Activated T-cell treated with anti-CD3 and anti-CD28 coated beads for 24 hours (primary cell): ENCODE measurements around the gene SFMBT1.

Experiments
- DNase-seq: peaks from one replicate; pipeline ENCODE4 v3.0.0-alpha.2; 2020; ENCODE audit warnings: low read depth

Gene SFMBT1

DNA sequence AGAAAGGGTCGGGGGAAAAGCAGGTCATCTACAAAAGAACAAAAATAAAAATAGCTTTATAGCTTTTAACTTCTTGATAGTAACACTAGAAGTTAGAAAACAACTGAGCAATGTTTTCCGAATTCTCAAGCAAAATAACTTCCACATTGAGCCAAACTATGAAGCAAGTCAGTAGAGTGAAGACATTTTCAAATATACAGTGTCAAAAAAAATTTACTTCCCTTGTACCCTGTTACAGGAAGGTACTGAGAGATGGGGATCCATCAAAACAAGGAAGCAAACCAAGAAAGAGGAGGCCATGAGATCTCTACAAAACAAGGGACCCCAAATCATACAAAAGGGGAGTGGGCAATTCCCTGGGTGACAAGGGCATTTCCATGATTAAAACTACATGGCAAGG, 121.9 kb downstream of the SFMBT1 start:
- DNase-seq: no peak

DNA sequence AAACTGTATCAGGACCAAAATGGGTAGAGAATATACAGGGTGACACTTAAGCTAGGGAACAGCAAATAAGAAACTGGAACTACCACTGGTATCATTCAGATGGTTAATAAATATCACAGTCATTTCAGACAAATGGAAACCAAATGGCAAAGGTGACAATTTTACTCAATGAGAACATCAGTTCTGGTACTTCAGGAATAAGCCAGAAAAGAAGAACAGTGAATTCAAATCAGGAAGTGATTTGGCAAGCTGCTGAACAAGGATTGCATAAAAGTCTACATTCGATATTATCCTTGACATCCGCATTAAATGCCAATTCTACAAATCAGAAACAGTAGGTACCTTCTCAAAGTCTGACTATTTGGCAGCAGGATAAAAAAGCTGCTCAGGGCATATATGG, 125.0 kb downstream of the SFMBT1 start:
- DNase-seq: no peak

DNA sequence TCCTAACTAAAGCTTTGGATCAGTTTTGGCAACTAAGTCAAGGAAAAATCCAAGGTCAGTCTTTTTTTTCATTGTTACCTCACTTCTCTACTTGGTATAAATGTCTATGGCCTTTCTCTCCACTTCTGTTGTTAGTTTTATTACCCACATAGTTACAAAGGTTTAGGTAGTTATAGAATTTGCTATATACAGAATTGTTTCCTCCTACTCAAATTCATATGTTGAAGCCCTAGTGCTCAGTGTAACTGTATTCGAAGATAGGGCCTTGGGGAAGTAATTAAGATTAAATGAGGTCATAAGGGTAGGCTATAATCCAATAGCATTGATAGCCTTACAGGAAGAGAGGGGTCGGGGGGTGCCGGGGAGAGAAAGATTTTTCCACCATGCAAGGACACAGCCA, 128.8 kb downstream of the SFMBT1 start:
- DNase-seq: no peak

DNA sequence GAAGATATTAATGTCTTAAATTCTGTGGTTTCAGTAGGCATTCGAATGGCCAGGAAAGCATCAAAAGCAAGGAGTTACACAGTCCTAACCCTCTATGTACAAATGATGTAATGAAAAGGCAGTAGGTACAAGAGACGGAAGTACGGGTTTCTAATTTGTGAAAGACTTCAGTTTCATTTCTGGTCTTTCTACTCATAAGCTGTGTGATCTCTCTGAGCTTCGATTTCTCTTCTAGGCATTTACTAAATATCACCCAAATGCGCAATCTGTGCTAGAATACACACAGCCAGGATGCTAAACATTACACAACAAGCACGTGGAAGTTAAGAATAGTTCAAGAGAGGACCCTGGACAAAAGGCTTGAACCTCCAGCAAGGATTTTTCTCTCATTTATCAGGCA, 130.6 kb downstream of the SFMBT1 start:
- no peak for DNase-seq

DNA sequence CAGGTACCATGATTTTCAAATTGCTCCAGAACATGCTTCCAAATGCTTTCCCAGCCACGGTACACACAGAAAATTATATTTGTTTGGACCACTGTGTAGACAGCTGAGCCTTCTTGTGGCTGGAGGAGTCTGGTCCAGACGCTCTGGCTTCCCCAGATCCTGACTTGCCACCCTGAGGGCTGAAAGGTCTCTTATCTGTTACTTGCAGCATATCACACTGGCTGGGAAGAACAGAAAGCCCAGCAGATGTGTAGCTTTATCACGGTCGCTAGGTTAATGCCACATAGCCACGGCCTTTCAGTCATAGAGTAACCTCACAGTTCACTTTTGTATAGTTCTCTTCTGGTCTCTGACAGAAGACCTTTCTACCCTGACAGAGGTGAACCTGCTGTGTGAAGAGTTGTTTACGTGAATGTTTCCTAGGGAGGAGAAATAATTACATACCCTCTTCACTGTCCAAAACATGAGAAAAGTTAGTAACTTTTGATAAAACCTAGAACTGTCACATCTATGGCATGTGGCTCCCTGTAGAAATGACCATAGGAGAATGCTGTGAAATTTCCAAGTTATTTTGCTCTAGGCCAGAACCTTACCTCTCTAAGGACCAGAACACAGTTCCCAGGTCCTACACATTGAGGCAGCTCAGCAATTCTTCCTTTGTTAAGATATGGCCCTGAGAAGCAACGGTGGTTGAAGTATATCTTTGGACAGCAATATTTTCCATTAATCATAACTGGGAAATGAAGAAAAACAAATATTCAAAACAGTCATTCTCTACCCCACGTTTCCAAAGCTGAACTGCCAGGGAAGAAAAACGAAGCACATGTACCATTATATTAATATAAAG, 132.8 kb downstream of the SFMBT1 start:
- DNase-seq: no peak

DNA sequence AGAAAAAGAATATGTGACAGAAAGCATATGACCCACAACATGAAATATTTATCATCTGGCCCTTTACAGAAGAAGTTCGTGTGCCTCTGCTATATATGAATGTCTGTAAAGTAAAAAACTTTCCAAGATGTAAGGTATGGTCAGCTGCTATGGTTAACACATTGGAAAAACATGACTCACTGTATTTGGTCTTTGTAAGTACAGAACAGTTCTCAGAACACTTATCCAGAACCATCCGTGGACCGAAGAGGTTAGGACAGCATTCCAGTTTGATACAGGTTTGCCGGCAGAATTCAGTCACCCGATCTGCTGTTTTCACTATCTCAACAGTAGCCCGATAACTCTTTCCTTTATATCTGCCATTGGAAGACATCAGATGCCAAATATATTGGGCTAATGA, 135.1 kb downstream of the SFMBT1 start:
- DNase-seq: no peak

DNA sequence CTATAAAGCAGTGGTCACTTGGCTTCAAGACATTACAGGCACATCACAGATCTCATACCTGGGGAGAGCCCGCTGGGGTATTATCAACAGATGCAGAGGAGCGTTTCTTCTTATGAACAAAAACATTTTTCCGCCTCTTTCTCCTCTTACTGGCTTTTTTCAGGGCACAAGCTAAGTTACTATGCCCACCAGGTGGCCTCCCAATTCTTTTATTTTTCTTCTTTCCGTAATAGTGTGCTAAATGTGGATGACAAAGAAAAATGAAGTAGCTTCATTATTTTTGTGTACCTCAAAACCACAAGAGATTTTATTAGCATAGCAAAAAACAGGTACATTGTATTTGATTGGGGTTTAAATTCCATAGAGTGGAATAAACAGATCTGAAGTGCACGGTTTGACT, 138.4 kb downstream of the SFMBT1 start:
- no peak for DNase-seq

DNA sequence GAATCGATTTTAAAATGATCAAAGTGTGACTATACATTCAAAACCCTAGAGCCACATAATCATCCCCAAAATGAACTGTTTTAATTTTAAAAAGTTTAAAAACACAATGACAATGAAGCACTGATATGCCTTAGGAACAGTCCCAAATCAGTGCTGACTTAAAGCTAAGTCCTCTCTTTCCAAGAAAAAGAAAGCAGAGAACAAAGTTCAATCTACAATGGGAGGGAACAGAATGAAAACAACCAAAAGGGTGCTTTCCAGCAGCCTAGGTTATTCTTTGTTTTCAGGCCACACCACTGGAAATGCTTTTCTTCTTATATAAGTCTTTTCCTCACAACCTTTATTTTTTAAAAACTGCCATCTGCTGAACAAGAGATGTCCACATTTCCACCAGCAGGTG, 141.3 kb downstream of the SFMBT1 start:
- no peak for DNase-seq

DNA sequence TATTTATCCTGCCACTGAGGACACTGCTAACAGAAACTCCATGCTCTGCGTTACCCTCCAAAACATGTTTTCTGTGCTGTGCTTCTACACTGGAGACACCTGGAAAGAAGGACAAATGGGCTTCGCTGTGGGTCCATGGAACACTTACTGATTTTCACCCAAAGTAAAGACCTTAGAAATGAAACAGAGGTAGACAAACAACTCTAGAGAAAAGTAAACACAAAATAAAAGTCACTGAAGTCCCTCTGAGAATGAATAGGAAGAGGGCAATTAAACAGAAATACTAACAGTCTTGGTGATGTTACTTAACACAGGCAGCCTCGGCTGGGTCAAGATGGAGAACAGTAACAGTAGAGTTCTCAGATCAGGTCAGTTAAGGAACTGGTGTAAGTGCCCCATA, 141.9 kb downstream of the SFMBT1 start:
- DNase-seq: no peak

DNA sequence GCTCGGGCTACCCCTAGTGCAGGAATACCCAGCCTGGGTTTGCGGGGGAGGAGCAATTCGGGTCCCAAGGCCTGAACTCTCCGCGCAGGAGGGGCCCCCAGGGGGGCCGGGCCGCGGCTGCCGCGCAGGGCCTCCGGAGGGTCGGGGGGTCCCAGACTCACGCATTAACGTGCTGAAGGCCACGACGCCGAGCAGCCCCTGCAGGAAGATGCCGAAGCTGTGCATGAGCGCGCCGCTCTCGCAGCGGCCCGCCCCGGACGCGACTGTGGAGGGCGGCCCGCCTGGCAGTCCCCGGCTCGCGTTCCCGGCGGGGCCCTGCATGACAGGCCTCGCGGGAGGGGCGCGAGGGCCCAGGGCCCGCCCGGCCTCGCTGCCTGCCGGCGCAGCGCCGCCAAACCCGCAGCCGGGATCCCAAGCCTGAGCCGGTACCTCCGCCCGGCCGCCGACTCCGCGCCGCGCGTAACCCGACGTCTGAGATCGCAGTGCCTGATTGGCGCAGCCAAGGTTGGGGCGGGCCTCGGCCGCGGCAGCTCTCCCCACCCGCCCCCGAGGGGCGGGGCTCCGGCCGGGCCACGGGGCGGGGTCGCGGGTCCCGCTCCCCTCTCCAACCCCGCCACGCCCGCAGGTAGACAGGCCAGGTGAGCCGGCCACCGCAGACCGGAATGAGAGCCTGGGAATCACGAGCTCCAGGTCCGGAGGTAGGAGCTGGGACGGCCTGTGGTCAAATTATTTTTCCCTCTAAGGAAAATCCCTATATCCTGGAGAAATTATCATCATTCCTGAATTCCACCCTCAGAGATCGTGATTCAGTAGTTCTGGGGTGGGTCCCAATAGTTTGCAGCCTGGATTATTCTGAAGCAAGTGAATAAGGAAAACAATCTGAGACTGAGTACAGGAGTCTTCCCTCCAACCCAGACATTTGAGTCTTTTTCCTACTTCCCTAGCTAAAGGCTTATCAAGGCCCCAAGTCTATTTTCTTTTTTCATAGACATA, 148.4 kb downstream of the SFMBT1 start, which contains the start of gene STIMATE:
Gene STIMATE (minus strand): TSS at position 419 of the 993 bp plus-strand sequence. CDS start 98 bp downstream, at position 321.
- peak; percentile 84 for DNase-seq

DNA sequence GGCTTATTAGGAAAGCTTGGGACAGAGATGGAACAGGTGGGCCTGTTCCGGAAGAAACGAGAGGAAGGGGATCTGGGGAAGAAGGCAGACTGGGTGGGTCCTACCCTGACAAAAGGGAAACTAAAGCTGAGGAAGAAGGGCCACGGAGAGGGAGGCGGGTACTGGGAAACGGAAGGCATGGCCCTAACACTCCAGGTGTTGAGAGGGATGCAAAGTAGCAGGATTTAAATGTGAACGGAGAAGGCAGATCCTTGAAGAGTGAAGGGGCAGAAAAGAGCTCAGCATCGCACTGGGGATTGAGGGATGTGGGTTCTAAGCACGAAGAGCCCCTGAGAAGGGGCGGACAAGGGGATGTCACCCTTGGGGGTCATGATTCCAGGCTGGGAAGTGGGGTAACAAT, 149.3 kb downstream of the SFMBT1 start:
- DNase-seq: no peak

DNA sequence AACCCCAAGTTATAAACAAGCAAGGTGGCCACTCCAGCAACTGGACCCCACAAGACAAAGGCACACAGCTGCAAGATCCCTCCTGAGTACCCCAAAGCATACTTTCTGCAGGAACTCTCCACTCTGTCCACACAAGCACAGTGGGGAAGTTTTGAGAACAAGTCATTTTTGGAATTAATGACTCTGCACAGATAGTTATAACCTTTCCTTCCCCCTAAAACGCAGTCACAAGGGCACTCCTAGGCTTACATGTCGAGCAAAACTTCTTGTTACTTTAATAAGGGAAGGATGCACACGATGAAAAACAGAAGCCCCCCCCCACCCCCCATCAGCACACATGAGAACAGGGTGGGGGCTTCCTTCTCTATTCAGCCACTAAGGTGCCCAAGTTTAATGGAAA, 149.7 kb downstream of the SFMBT1 start:
- no peak for DNase-seq

DNA sequence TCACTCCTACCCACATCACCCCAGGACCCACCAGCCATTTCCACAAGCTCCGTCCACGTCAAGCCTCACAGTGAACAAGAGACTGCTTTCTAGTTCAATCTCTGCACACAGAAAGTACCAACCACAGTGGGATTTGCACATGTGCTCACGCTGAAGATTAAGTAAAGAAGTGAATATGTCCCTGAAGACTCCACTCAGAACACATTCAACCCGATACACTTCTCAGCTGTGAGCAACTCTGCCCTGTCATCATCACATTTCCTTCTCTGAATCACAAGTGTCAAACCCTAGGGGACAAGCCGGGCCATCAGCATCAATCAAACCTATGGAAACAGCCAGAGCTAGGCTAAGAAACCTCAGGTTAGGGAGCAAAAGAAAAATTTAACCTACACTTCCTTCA, 150.5 kb downstream of the SFMBT1 start:
- DNase-seq: peak; percentile 28

DNA sequence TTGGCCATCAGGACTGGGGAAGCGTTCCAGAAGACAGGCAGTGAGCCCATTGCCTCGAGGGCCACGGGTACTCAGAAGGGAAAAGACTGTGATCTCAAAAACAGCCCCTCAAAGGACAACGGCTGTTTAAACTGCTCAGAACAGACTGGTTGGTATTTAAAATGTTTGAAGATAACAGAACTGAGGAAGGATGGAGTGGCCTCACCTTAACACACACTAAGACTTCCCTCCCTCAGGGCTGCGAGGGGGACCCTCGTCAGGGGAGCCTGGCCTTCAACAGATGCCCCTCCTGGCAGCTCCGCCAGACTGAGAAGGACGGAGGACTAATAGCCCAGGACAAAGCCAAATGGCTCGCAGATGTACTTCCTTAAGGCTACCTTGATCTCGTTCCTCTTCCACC, 151.1 kb downstream of the SFMBT1 start:
- DNase-seq: no peak

DNA sequence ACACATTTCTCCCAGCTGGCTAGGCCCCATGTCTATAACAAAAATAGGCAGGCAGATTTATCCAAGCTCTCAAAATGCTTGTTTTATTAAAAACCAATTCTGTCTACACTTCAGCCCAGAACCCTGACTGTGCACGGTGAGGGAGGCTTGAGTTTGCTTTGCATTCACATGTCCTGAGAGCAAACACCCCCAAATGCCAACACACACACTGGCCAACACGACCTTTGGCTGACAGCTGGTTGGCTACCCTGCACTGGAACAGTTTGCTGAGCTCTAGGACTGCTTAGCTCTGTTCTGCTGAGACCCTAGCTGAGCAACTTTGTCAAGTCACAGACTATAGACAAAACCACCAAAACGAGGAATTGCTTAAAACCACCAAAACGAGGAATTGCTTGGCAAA, 152.2 kb downstream of the SFMBT1 start:
- no peak for DNase-seq

DNA sequence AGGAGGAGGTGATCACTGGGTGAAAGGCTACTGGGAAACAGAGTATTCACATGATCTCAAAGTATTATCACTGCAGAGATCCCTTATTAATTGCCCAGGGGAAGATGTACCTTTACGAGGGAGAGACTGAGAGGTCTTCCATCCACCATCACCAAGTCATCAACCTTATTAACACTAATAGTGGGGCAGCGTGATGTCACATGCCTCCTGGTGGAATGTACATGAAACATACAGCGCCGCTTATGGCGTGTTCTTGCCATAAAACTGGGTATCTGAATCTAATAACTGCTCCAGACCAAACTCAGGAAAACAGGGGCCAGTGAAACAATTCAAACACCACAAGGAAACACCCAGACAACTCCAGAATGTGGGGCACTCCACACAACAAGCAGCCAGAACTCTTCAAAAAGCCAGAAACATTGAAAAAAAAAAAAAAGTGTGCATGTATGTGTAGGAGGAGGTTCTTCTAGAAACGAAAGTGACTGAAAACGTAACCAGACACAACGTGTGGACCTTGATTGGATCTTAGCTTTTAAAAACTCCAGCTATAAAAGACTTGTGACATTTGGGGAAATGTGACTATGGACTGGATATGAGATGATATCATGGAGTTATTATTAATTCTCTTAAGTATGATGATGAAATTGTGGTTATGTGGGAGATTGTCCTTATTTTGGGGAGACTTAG, 153.1 kb downstream of the SFMBT1 start:
- no peak for DNase-seq

DNA sequence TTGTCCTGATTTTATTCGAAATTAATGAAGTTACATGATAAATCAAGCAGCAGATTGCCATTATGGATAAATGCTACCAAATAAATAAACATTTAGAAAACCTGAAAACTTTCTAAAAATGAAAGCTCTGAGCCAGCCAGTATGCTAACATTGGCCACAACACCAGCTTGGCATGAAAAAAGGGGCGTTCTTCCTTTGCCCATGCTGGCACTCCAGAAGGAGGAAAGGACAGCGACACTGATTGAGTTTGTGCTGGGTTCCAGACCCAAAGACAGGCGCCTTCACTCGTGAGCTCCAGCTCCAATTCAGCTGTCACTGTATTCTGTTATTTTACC, 153.6 kb downstream of the SFMBT1 start:
- no peak for DNase-seq

DNA sequence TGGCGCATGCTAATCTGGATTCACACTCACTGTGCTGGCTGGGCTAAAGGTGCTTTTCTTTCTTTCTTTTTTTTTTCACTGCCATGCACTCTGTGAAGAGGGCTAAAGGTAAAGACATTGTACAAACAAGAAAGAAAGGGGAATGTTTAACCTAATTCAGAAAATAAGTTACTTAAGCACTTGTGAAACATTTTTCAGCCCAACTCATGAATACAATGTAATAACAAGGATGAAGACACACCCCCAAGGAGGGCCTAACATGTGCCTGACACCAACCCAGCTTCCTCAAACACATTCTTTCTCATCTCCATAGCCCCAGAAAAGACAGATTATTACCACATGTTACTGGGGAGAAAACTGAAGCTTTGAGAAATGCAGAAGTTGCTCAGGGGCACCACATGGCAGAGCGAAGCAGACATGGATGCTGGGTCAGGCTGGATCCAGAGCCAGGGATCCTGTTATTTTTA, 154.2 kb downstream of the SFMBT1 start:
- DNase-seq: no peak

DNA sequence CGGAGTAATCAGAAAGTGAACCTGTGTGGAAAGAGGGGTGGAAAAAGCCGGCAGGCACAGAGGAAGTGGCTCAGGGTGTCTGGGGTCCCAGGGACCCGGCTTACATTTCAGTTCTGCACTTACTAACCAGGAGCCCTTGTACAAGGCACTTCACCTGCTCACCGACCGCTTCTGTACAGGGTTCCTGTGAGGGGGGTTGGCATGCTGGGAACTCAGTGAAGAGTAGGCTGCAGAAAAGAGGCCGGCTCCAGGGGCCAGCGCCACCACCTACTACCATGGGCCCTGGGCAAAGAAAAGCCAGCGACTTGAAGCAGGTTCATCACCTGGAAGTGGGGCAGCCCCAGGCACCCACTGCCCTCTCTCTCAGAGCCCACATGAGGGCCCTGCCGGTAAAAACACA, 154.7 kb downstream of the SFMBT1 start:
- peak; percentile 30 for DNase-seq

DNA sequence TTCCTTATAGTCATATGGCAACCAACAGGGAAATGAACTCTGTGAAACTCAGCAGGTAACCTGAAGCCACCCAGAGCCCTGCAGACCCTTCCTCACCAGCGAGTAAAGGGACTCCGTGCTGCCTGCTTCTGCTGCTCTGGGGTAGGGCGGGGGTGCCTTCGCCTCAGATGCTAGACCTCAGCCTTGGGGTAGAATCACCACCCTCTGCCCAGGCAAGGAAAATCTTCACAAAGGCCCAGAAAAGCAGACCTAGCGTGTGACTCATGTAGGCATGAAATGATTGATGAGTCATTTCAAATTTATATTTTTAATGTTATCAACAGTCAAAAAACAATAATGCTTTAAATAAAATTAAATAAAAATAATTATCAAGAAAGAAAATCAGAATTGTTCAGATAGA, 155.1 kb downstream of the SFMBT1 start:
- no peak for DNase-seq

DNA sequence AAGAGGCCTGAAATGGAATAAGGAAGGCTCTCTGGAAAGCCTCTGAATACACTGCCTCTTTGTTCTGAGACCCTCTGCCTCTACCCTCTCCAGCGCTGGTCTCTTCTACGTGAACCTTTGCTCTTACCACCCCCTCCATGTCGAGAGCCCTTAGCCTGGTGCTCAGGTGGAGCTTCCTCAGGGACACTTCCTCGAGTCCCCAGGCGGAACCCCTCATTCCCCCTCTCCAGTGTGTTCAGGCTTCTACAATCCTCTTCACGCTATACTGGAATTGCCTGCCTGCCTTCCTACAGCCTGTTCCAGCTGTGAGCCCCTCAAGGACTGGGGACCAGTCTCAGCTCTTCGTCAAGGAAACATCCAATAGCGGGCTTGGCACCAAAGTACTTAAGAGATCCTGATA, 156.0 kb downstream of the SFMBT1 start:
- no peak for DNase-seq

DNA sequence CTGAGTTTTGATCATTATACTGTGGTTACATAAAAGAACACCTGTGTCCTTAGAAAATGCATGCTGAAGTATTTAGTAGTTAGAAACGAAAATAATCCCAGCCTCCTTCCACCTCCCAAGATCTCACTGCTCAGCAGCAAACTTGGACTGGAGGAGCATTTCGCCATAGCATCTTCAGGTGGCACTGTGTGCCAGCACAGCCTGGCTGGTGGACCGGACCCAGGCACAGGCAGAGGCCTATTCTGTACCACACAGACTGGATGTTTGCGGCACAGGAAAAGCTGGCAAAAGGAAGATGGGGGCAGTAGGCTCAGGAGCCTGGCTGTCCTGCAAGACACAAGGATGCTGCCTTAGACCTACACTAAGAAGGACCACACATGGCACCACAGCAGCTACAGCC, 158.7 kb downstream of the SFMBT1 start:
- no peak for DNase-seq
